IPS-NIHi7 (cell line): ENCODE data around the gene CTSW.
"Not testable (repeated sequence)": the region's sequence is repeated elsewhere in the genome, so short reads cannot be mapped to it uniquely, and the experiment has no call there.

Experiments
- DNase-seq: peaks from one replicate; pipeline ENCODE4 v3.0.0; 2012; ENCODE audit warnings: mixed read lengths; ENCODE audit errors: extremely low spot score

CTSW gene

GRCh38 chr11:65885808-65886536, 6.3 kb downstream of the CTSW start:
- no peak for DNase-seq

- DNase-seq = no peak
These were observed 7.4 kb downstream of the CTSW start for GRCh38 chr11:65886826-65887722.

DNA sequence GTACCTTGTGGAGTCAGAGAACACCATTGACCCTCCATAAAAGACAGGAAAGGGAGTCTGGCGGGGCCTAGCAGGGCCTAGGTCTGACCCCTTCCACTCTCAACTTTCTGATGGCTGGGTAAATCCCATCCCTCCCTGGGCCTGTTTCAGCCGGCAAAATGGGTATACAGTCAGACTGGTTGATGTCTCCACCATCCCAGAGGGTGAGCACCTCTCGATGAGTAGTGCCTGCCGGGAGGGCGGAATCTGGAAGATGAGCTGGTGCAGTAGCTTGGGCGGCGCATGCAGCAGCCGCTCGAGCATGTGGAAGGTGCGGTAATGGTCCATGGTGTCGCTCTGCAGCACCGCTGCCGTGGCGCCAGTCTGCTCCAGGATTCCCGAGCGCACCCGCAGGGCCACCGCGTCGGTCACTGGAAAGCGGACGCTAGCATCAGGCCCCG, 8.1 kb downstream of the CTSW start:
- DNase-seq = no peak

GRCh38 chr11:65888163-65888814, 8.7 kb downstream of the CTSW start, which contains the start of gene FIBP:
Gene FIBP, minus strand, starts transcription at chr11:65888471. Its CDS starts 53 bp downstream, at chr11:65888418.
- DNase-seq = peak; percentile 96

- peak; percentile 89 for DNase-seq
These were observed 10.9 kb downstream of the CTSW start, which contains the start of gene CCDC85B for GRCh38 chr11:65890324-65891218. Gene CCDC85B, plus strand, starts transcription at chr11:65890673. Its CDS starts 111 bp downstream, at chr11:65890784.

GRCh38 chr11:65891219-65892136, 11.8 kb downstream of the CTSW start:
- peak; percentile 69 for DNase-seq

DNA sequence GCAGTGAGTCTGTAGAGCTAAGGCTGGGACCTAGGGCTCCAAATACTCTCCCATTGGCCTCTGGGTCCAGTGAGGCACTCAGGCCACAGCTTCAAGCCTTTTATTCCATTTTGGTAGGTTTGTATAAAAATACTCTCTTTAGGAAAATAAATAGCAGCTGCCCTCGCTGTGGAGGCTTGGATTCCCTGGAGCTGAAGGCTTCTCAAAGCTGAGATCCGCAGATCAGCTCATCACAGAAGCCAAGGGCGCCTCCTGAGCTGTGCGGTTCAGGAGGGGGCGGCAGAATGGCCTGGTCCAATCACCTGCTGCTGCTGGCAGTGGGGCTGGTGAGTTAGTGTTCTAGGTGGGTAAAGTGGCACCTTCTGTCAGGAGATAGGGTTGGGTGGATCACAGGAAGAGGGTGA, 12.5 kb downstream of the CTSW start:
- not testable (repeated sequence) for DNase-seq

DNA sequence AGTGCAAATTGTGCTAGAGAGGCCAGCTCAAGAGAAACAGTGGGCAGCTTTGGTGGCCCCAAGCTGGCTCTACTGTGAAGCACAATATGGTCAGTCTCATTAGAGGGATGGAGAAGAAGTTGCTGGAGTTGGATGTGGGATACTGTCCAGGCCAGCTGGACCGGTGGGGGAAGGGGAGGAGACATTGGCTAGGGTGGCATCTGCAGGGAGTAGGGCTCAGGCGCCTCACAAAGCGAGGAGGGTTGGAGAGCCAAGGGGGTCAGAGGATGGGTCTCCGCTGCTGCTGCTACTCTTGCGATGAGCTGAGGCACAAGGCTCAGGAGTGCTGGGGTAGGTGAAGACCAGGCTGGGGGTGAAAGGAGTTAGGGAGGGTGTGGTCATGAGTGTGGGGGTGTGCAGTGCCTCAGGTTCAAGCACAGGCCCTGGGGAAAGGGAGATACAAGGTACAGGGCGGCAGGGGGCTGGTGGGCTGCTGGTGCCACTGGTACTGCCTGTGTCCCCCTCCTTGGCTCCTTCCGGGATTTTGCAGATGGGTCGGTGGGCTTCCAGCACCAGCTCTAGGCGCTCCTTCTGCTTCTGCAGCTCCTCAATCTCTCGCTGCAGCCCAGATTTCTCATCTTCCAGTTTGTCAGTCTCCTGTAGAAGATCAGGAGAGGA, 13.2 kb downstream of the CTSW start:
- no peak for DNase-seq

GRCh38 chr11:65894034-65894591, 14.5 kb downstream of the CTSW start:
- no peak for DNase-seq

DNA sequence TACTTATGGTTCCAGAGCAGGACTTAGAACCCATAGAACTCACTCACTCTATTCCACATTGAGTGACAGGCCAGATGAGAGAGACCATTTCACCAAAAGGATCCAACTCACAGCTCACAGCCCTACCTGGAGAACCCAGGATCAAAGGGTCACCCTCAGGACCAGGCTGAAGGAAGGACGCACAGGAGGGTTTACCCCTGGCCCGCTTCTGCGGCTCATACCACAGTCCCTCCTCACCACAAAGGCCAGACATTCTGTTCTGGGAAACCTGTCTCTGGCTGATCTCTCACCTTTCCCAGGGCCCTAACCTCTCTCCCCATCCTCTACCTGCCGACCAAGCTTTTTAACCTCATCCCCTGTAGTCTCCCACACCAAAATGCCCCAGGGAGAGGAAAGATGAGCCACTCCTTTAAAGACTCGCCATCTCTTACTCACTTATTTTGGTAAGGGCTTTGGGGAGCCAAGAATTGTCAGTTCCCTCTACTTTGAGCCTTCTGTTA, 15.9 kb downstream of the CTSW start:
- no peak for DNase-seq

DNA sequence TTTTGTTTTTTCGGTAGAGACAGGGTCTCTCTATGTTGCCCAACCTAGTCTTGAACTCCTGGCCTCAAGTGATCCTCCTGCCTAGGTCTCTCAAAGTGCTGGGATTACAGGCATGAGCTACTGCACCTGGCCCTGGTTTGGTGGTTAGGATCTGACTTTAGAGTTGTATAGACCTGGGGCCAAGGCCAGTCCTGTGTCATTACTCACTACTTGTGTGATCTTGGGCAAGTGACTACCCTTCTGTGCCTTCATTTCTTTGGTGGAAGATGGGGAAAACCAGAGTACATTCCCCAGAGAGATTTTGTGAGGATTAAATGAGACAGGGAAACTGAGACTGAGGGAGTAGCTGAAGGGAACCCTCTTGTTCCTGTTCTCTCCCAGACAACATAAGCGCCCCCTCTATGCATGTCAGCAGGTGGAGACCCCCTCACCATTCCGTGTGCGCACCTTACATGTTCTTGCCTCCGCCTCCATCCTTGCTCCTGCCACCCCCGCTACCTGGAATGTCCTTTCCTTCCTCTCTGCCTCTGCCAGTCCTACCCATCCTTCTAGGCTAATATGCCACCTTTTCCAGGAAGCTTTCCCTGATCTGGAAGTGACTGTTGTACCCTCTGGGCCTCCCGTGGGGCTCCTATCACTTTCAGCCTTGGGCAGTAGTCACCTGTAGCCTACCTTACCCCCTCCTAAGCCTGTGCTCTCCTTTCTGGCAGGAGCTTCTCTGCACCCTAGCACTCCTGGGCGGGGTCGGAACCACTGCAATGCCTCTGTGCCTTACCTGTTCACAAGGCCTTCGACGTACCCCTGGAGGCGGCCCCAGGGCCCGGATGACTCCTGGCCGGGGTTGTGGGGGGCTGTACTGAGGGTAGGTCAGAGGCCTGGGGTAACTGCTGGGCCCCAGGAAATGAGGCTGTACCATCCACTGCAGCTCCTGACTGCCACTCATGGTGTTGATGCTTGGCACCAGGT, 16.7 kb downstream of the CTSW start:
- DNase-seq = no peak

GRCh38 chr11:65897020-65897471, 17.4 kb downstream of the CTSW start:
- DNase-seq = no peak

DNA sequence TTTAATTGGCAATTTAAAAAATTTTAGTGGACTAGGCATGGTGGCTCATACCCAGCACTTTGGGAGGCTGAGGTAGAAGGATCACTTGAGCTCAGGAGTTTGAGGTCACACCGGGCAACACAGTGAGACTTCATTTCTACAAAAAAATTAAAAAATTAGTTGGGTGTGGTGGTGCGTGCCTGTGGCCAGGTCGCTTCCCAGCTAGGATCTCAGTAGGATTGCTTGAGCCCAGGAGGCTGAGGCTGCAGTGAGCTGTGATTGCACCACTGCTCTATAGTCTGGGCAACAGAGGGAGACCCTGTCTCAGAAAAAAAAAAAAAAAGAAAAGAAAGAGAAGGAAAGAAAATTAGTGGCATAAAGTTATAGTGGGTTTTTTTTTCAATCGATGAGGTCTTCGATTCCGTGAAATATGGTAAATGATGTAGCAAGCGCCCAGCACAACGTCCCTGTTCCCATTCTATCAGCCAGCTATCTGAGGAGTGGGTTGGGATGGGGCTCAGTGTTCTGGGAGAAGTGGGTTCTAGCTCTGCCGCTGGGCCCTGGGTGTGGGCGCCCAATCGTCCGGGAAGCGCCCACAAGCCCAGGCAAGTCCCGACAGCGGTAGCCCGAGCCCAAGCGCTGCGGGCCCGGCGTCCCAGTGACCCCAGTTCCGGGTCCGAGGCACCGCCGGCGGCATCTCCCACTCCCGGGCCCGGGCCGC, 19.2 kb downstream of the CTSW start:
- DNase-seq = no peak

DNA sequence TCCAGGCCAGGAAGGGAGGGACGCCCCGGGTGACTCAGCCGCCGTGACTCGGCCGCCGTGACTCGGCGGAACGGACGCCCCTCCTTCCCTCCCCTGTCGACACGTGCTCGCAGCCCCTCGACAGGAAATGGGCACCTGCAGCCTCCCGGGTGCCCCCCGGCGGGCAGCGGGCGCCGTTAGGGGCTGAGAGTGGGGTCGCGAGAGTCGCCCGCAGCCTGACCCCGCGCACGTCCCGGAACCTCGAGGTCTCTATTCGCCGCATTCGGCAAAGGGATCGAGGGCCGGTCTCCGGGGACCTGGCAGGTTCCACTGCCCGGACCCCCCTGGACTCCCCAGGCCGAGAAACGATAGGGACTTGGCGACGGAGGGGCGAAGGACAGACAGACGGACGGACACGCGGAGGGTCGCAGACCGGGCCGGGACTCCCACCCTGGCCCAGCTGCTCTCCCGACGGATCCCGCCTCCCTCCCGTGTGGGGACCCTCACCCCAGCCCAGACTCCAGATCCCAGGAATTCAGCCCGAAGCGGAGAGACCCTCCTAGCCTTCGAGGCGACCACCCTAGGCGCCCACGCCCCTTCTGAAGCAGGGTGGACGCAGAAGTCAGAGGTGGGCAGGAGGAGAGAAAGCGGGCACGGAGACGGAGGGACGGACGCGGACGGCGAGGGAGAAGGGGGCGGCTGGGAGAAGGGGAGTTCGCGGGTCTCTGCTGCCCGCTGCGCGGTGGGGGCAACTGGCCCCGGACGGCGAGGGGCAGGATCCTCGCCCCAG, 19.9 kb downstream of the CTSW start:
- peak; percentile 53 for DNase-seq

DNA sequence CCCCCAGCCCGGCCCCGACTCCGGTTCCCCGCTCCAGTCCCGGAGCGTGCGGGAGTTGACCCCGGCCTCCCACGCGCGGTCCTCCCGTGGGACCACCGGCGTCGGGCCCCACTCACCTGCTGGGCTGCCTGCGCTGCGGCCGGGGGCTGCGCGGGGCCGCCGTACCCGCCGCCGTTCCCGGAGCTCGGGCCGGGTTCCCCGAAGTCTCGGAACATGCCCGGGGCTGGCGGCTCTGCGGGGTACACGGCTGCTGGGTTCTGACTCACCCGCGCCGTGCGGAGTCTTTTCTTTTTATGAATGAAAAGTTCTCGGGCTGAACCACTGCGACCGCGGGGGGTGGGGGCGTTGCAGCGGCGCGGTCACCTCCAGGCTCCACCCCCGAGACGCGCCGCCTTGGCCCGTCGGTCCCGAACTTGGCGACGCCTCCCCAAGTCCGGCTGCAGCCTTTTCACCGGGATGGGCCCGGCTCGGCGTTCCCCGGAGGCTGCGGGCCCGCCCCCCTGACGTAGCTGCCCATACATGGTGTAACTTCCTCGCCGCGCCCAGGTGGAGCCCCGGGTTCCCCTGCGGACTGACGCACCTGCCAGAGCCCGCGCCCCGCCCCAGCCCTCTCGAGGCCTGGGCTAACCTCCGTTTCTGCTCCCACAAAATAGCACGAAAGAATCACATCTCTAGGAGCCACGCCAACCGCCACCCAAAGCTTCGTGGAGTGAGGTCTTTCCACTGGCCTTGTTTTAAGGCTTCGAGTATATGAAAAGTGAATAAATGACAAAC, 20.7 kb downstream of the CTSW start, which contains the start of gene FOSL1:
TSS of gene FOSL1 (minus strand) at position 264 of the 774 bp plus-strand sequence. CDS start at position 215, 49 bp downstream.
- DNase-seq = peak; percentile 92

DNA sequence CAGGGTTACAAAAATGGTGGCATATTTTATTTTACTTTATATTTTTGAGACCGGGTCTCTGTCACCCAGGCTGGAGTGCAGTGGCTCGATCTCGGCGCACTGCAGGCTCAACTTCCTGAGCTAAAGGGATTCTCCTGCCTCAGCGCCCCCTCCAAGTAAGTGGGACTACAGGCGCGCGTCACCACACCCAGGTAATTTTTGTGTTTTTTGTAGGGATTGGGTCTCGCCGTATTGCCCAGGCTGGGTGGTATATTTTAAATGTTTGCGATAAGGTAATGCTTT, 21.2 kb downstream of the CTSW start:
- DNase-seq = no peak
